ENCODE measurements around the gene EPS8L1.

DNA sequence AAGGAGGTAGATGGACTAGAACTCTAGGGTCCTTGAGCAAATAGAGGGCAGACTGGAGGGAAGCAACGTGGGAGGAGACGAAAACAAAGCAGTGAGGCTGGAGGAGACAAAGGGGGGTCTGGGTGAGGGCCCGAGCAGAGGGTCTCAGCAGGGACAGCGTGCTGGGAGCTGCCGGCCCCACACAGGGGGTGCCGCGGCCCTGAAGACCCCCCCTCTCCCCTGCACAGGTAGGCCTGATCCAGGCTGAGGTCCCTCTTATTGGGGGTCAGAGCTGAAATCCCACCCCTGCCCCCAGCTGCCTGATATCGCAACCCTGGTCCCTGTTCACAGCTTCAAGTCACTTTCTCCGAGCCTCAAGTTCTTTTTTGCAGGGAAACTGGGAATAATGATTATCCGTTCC, 8.7 kb downstream of the EPS8L1 start:
- no peak for TF ChIP-seq CTCF (conservative IDR thresholded peaks at IDR 0.05; ENCODE audit: low read depth, low read length)
- no peak for TF ChIP-seq EZH2 (IDR thresholded peaks at IDR 0.05; ENCODE audit: low read length, unreplicated experiment)
- TF ChIP-seq EZH2phosphoT487 (IDR thresholded peaks at IDR 0.05; ENCODE audit: borderline replicate concordance, low read length) = no peak
